OCI-LY7 (cell line): ENCODE results near the gene PLAAT2. TPM values are rescaled to one million over a fixed set of nuclear protein-coding genes. Genes with fewer than 3 reads are reported as not detected.

Experiments used
- Bru-seq: library from RNA; stranded (reverse); fragments of 400-500 nt; gene quantifications from one replicate; lab custom pipeline; 2021; lab: Mats Ljungman, UMichigan
- BruChase-seq, 2 experiments: library from RNA; stranded (reverse); fragments of 400-500 nt; gene quantifications; one replicate each; lab custom pipeline; 2021; lab: Mats Ljungman, UMichigan
- BruUV-seq: library from RNA; stranded (reverse); fragments of 400-500 nt; replicated peaks from 2 replicates; lab custom pipeline; 2021; lab: Mats Ljungman, UMichigan
- CTCF ChIA-PET: fragments of 300-600 bp; sonication (Branson Sonifier 250); formaldehyde crosslinking; loops from one replicate; lab custom pipeline; 2022; ENCODE audit warnings: antibody characterized with exemption; ENCODE audit not compliant: unreplicated experiment; lab: Charles Lee
- POLR2A ChIA-PET: fragments of 300-600 bp; sonication (Branson Sonifier 250); formaldehyde crosslinking; loops from one replicate; lab custom pipeline; 2022; ENCODE audit warnings: antibody characterized with exemption; lab: Charles Lee
- DNase-seq: peaks from one replicate; pipeline ENCODE4 v3.0.0-alpha.2; 2015; ENCODE audit warnings: low spot score
- H2AFZ ChIP-seq: fragments of 200-600 bp; sonication (generic), shearing (Covaris generic); 2 replicates; pipeline ENCODE4 v1.6.1; 2014; ENCODE audit warnings: mild to moderate bottlenecking, antibody characterized with exemption, low read length, moderate library complexity
- H3K27ac ChIP-seq: fragments of 200-600 bp; sonication (generic); 2 replicates; pipeline ENCODE4 v1.5.1; 2014; ENCODE audit warnings: mixed run types, low read depth, mild to moderate bottlenecking, moderate library complexity, low read length, inconsistent platforms; ENCODE audit not compliant: poor library complexity, severe bottlenecking
- H3K36me3 ChIP-seq: fragments of 200-600 bp; sonication (generic); 2 replicates; pipeline ENCODE4 v1.6.1; 2014; ENCODE audit warnings: mild to moderate bottlenecking, antibody characterized with exemption, low read length, moderate library complexity, mixed read lengths; ENCODE audit not compliant: insufficient read depth
- H3K4me1 ChIP-seq: fragments of 200-600 bp; sonication (generic); 2 replicates; pipeline ENCODE4 v1.5.1; 2014; ENCODE audit warnings: mild to moderate bottlenecking, low read length; ENCODE audit not compliant: insufficient read depth, poor library complexity, severe bottlenecking
- H3K4me2 ChIP-seq: fragments of 200-600 bp; sonication (generic); 2 replicates; pipeline ENCODE4 v1.6.1; 2014; ENCODE audit warnings: mild to moderate bottlenecking, low read length
- H3K4me3 ChIP-seq: fragments of 200-600 bp; sonication (generic); 2 replicates; pipeline ENCODE4 v1.5.1; 2014; ENCODE audit warnings: mild to moderate bottlenecking, low read depth, low read length; ENCODE audit not compliant: poor library complexity, severe bottlenecking
- H3K79me2 ChIP-seq: fragments of 200-600 bp; sonication (generic); 2 replicates; pipeline ENCODE4 v1.6.1; 2016; ENCODE audit warnings: low read depth, mild to moderate bottlenecking, low read length, moderate library complexity, mixed read lengths; ENCODE audit not compliant: insufficient read depth
- H3K9me2 ChIP-seq: fragments of 200-600 bp; sonication (generic); 2 replicates; pipeline ENCODE4 v1.6.1; 2016; ENCODE audit warnings: mild to moderate bottlenecking, low read length, mixed read lengths; ENCODE audit not compliant: insufficient read depth
- H3K9me3 ChIP-seq: fragments of 200-600 bp; sonication (generic); 2 replicates; pipeline ENCODE4 v1.6.1; 2014; ENCODE audit warnings: mild to moderate bottlenecking, mixed run types, low read length, mixed read lengths
- H4K20me1 ChIP-seq: fragments of 200-600 bp; sonication (generic); 2 replicates; pipeline ENCODE4 v1.6.1; 2014; ENCODE audit warnings: mild to moderate bottlenecking, antibody characterized with exemption, low read length, moderate library complexity, mixed read lengths; ENCODE audit not compliant: insufficient read depth
- CTCF ChIP-seq: fragments of 200-600 bp; sonication (generic); conservative IDR thresholded peaks from 2 replicates; pipeline ENCODE4 v1.5.1; 2014; ENCODE audit warnings: mild to moderate bottlenecking, antibody characterized with exemption, low read length, moderate library complexity, mixed read lengths
- EZH2phosphoT487 ChIP-seq: fragments of 200-600 bp; sonication (generic); IDR thresholded peaks from 2 replicates; pipeline ENCODE4 v1.6.1; 2018; ENCODE audit warnings: low read depth, borderline replicate concordance, mild to moderate bottlenecking, mixed run types, antibody characterized with exemption, low read length, moderate library complexity, mixed read lengths
- intact Hi-C: fragments of 100-400 bp; cut with micrococcal nuclease; formaldehyde crosslinking; loops from one replicate; pipeline ENCODE4 v1.10.0; 2022; ENCODE audit not compliant: unreplicated experiment
- long read RNA-seq: library from polyadenylated mRNA; stranded (forward); transcript quantifications from one replicate; pipeline ENCODE4 v2.0.0, GENCODE V29; 2022
- total RNA-seq, 2 experiments: library from RNA; depleted of rRNA in 1 of 2; stranded (reverse); fragments of >200 nt in 1 of 2; shearing (Covaris generic) in 1 of 2; gene quantifications; 2 replicates each; pipeline ENCODE4 v1.2.3, GENCODE V29; 2014 to 2022

Gene PLAAT2
- not detected in 2 replicates for total RNA-seq (2014; rRNA removed; shearing (Covaris generic))
- not detected in 2 replicates for total RNA-seq (2022)
- not detected for Bru-seq, nascent RNA
- BruChase-seq, experiment 1, labeled RNA remaining after a 6-hour chase, result not detected
- percentile 9 among the genes with signal in this experiment for BruChase-seq, experiment 2, labeled RNA remaining after a 2-hour chase
- long read RNA-seq, result 0 reads

- H3K9me3 ChIP-seq, result no peaks in the 10 kb centered on the region
- ChIA-PET CTCF (no interaction called here), POLR2A (interaction anchor here (1.2 to 1.8 kb wide), 2 partner anchors 9 to 83 kb away, joined by 4 to 6 read pairs; no protein-coding TSS in a partner anchor)
- H3K4me2 ChIP-seq, result no peak within 1 kb of the TSS
- TF ChIP-seq CTCF (no peak), EZH2phosphoT487 (no peak)
- no peaks in the 10 kb centered on the region for H3K36me3 ChIP-seq
- no peaks in the 10 kb centered on the region for H3K79me2 ChIP-seq
- no peak within 1 kb of the TSS for H3K27ac ChIP-seq
- no peaks in the 10 kb centered on the region for H3K9me2 ChIP-seq
- peaks cover 43% of the 10 kb centered on the region for H3K4me1 ChIP-seq
- H3K4me3 ChIP-seq, result no peak within 1 kb of the TSS
- intact Hi-C loops, result no loop called here
- H2AFZ ChIP-seq, result no peak within 1 kb of the TSS
- DNase-seq, result no peak
- no TSS peak for BruUV-seq
- H4K20me1 ChIP-seq, result no peaks in the 10 kb centered on the region
These were observed at the start of gene PLAAT2 for GRCh38 chr11:63563201-63564055. PLAAT2 (minus strand) TSS chr11:63563379; CDS start chr11:63563324, 55 bp downstream.

- intact Hi-C loops, result no loop called here
- BruUV-seq, result no TSS peak
- Histone ChIP-seq H4K20me1 (no peaks in the 10 kb centered on the region), H3K36me3 (no peaks in the 10 kb centered on the region), H3K4me3 (no peak overlapping the region), H3K9me2 (no peaks in the 10 kb centered on the region), H3K27ac (no peak overlapping the region), H3K9me3 (no peaks in the 10 kb centered on the region), H3K4me1 (peaks cover 4% of the 10 kb centered on the region), H3K4me2 (no peak overlapping the region), H3K79me2 (no peaks in the 10 kb centered on the region), H2AFZ (no peak overlapping the region)
- DNase-seq, result no peak
- POLR2A ChIA-PET, result no interaction called here
- no peak for TF ChIP-seq EZH2phosphoT487
- CTCF ChIA-PET, result no interaction called here
These were observed 49.0 kb upstream of the PLAAT2 start for GRCh38 chr11:63612181-63612580.

- Histone ChIP-seq H3K79me2 (no peaks in the 10 kb centered on the region), H3K4me1 (peaks cover 4% of the 10 kb centered on the region), H3K9me3 (no peaks in the 10 kb centered on the region), H3K9me2 (no peaks in the 10 kb centered on the region), H3K27ac (no peak overlapping the region), H3K36me3 (no peaks in the 10 kb centered on the region), H4K20me1 (no peaks in the 10 kb centered on the region), H3K4me2 (no peak overlapping the region), H3K4me3 (no peak overlapping the region), H2AFZ (no peak overlapping the region)
- CTCF ChIA-PET, result no interaction called here
- no TSS peak for BruUV-seq
- POLR2A ChIA-PET, result no interaction called here
- TF ChIP-seq EZH2phosphoT487 (no peak), CTCF (no peak)
- no peak for DNase-seq
- intact Hi-C loops, result no loop called here
These were observed 48.2 kb upstream of the PLAAT2 start for GRCh38 chr11:63611395-63611747.
